Measurements from ENCODE around the gene EFNA4. TPM values are rescaled to one million over a fixed set of nuclear protein-coding genes. Genes with fewer than 3 reads are reported as not detected.
A peak's percentile ranks its signal among the peaks of the same experiment; 100 is the strongest.

The EFNA4 gene
- total and polyA plus RNA-seq, 2 of the 8 experiments (the other 6 are each of a cell fraction or from before 2014, with no cell fraction given), result 21.9 to 23.9 TPM

GRCh38 chr1:155079487-155080311, 16.2 kb downstream of the EFNA4 start:
- no peaks in the 10 kb centered on the region for H3K79me2 ChIP-seq (ENCODE audit: control insufficient read depth in 1 of 2, insufficient read depth in 2 of 2, low read length in 2 of 2)
- H3K79me1 ChIP-seq (ENCODE audit: low read depth, low read length), result no peaks in the 10 kb centered on the region
- no peaks in the 10 kb centered on the region for H3K36me3 ChIP-seq (ENCODE audit: control insufficient read depth in 2 of 4, insufficient read depth in 4 of 4, low read length in 3 of 4)
- H3K27ac ChIP-seq (ENCODE audit: low read depth, low read length), result no peak overlapping the region
- peaks cover 49 to 67% (median 64%) of the 10 kb centered on the region in 4 experiments for H3K27me3 ChIP-seq (replicated peaks in 1 of 4; ENCODE audit: control insufficient read depth in 3 of 4, extremely low read depth in 1 of 4, insufficient read depth in 3 of 4, low read length in 3 of 4)
- no peaks in the 10 kb centered on the region for H3K9me3 ChIP-seq (ENCODE audit: insufficient read depth in 2 of 2, low read depth in 1 of 2, low read length in 1 of 2)
- no peak overlapping the region for H3K4ac ChIP-seq (replicated peaks; ENCODE audit: insufficient read length, low read depth, low read length)
- no peak overlapping the region for H3K14ac ChIP-seq (ENCODE audit: insufficient read length)
- no peak overlapping the region for H2AFZ ChIP-seq (ENCODE audit: low read length)
- H3K4me3 ChIP-seq (ENCODE audit: extremely low read depth in 1 of 4, insufficient read depth in 2 of 4, low read depth in 3 of 4, low read length in 4 of 4), result peak overlapping the region; percentile 57 to 77 (median 64)
- peak overlapping the region; percentile 93 to 95 for H3K4me2 ChIP-seq (ENCODE audit: insufficient read depth in 1 of 2, low read depth in 2 of 2, low read length in 2 of 2)
- H3K23me2 ChIP-seq (ENCODE audit: low read depth, low read length), result peaks cover 16% of the 10 kb centered on the region; the same call in 1 of the 2 replicates
- H4K5ac ChIP-seq (ENCODE audit: insufficient read length, low read depth, low read length), result no peak overlapping the region
- H2BK120ac ChIP-seq (replicated peaks; ENCODE audit: low read depth, low read length), result no peak overlapping the region
- 4% methylated on average over 39 of the region's 67 CpGs; no CpG with 5 or more reads in 1 of the 2 experiments for WGBS, 2 experiments (ENCODE audit: extremely low coverage in 1 of 2, insufficient coverage in 1 of 2, insufficient read length in 1 of 2, insufficient replicate concordance in 2 of 2, low coverage in 1 of 2, low lambda C conversion rate in 2 of 2, missing lambda C conversion rate in 1 of 2)
- H2BK20ac ChIP-seq (ENCODE audit: low read length), result no peak overlapping the region
- CTCF ChIA-PET (ENCODE audit: partially characterized antibody), result interaction anchor here (0.6 to 33.9 kb wide), 7 partner anchors 9 to 196 kb away, joined by 3 to 907 read pairs (median 6); partner anchors contain the start of genes ADAM15 and EFNA4
- peak overlapping the region; percentile 61 for H4K8ac ChIP-seq (ENCODE audit: extremely low read depth, insufficient read depth, low read length)
- no peak overlapping the region for H3K9ac ChIP-seq (replicated peaks in 1 of 4; ENCODE audit: extremely low read depth in 1 of 4, low read depth in 3 of 4, low read length in 3 of 4)
- peak overlapping the region; percentile 37 for H3K56ac ChIP-seq (replicated peaks; ENCODE audit: insufficient read length, low read depth, low read length)
- peak overlapping the region; percentile 46; the same call in 1 of the 2 replicates for H2BK15ac ChIP-seq (ENCODE audit: low read length)
- peak overlapping the region; percentile 39; the same call in 1 of the 2 replicates for H2BK12ac ChIP-seq (ENCODE audit: low read depth, low read length)
- peak overlapping the region; percentile 3 for H4K91ac ChIP-seq (replicated peaks; ENCODE audit: insufficient read length, low read length)
- peaks cover 0 to 16% of the 10 kb centered on the region in 2 experiments for H4K20me1 ChIP-seq (replicated peaks in 1 of 2; ENCODE audit: control insufficient read depth in 1 of 2, insufficient read depth in 2 of 2, low read length in 2 of 2)
- H3K18ac ChIP-seq (ENCODE audit: extremely low read depth, low read length), result peak overlapping the region; percentile 71
- FAIRE-seq, result no peak
- DNase-seq (ENCODE audit: low read depth in 1 of 2, low spot score in 2 of 2), result peak in 1 of 2 experiments; percentile 68
- peaks cover 0 to 40% (median 19%) of the 10 kb centered on the region in 4 experiments; a peak in 6 of 7 replicates for H3K4me1 ChIP-seq (replicated peaks in 1 of 4; ENCODE audit: control insufficient read depth in 3 of 4, insufficient read depth in 4 of 4, low read length in 3 of 4)
- H3K23ac ChIP-seq (ENCODE audit: insufficient read length), result no peak overlapping the region
- H2AK5ac ChIP-seq (ENCODE audit: low read depth, low read length), result 0 out of 2 replicates have a peak overlapping the region, but pooled peaks have one; percentile 48
- H2BK5ac ChIP-seq (ENCODE audit: low read depth, low read length), result no peak overlapping the region; the same call in 1 of the 2 replicates
- POLR2A ChIA-PET (ENCODE audit: partially characterized antibody), result interaction anchor here (0.7 to 2.6 kb wide), 13 partner anchors 9 to 114 kb away, joined by 3 to 21 read pairs (median 4); partner anchors contain the start of genes ADAM15, EFNA4, SHC1 and SLC50A1
- TF ChIP-seq EZH2 (IDR thresholded peaks at IDR 0.05; ENCODE audit: low read depth, low read length, severe bottlenecking) (peak; percentile 81), CHD1 (IDR thresholded peaks at IDR 0.05; ENCODE audit: low read depth, low read length) (no peak), SUZ12 (IDR thresholded peaks at IDR 0.05; ENCODE audit: low read length) (peak; percentile 83), PHF8 (conservative IDR thresholded peaks at IDR 0.05; ENCODE audit: low read depth, low read length) (0 out of 2 replicates have a peak, but pooled peaks have one; percentile 6), FOSL1 (IDR thresholded peaks at IDR 0.05; ENCODE audit: insufficient read depth, low read depth, low read length) (no peak), USF2 (IDR thresholded peaks at IDR 0.05; ENCODE audit: low read length) (no peak), HDAC2 (IDR thresholded peaks at IDR 0.05; ENCODE audit: borderline replicate concordance in 1 of 2, low read depth in 2 of 2, low read length in 2 of 2) (0 out of 4 replicates have a peak, but pooled peaks of 1 of the 2 experiments have one; percentile 16), RAD21 (IDR thresholded peaks at IDR 0.05 in 1 of 2, conservative IDR thresholded peaks at IDR 0.05 in 1 of 2; ENCODE audit: low read depth in 2 of 2, low read length in 2 of 2) (no peak)

Measured in H1 (cell line).